GM21825 (cell line): ENCODE data around the gene NAV2.

Source experiments
- ATAC-seq: cut with Tn5 transposase; IDR thresholded peaks from one replicate; pipeline ENCODE4 v1.9.1; 2021; ENCODE audit warnings: mild to moderate bottlenecking, moderate library complexity; ENCODE audit not compliant: unreplicated experiment

Gene NAV2

DNA sequence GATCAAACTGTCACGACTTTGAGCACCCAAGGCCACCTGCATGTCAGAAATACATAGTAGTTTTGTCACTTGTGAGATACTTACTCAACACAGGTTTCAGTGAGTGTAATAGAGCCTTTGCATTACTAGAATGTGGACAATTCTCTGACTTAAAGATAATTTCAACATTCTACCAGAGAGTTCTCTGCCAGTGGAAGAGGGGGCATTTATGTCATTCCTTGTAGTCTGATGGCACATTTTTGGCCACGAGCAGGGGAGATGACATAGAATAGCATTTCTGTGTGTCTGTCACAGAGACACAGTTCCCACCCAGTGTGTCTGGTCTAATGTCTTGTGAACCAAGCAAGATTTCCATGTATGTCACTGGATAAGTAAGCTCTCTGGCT is 335.1 kb downstream of the NAV2 start:
- no peak for ATAC-seq

DNA sequence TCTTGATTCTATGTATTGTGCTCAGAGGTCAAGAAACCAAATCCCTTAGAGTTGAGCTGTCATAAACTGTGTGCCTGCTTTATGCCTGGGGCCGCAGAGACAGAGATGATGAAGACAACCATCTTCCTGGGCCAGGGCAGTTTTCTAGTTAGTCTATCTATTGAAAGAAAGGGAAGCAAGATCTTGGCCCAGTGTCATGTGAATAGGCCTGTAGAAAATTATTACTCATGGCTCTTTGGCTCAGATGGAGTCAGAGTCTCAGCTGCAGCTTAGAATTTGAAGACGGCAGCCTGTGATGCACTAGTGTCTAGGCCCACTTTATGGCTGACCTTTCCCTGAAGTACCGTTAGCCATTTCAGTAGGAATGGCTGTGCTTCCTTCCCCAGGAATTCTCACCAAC is 335.6 kb downstream of the NAV2 start:
- no peak for ATAC-seq

DNA sequence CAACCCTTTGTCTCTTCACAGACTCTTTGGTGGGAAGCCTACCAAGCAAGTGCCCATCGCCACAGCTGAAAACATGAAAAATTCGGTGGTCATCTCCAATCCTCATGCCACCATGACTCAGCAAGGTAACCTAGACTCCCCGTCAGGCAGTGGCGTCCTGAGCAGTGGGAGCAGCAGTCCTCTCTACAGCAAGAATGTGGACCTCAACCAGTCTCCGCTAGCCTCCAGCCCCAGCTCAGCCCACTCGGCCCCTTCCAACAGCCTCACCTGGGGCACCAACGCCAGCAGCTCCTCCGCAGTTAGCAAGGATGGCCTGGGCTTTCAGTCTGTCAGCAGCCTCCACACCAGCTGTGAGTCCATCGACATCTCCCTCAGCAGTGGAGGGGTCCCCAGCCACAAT is 336.1 kb downstream of the NAV2 start:
- ATAC-seq = no peak

DNA sequence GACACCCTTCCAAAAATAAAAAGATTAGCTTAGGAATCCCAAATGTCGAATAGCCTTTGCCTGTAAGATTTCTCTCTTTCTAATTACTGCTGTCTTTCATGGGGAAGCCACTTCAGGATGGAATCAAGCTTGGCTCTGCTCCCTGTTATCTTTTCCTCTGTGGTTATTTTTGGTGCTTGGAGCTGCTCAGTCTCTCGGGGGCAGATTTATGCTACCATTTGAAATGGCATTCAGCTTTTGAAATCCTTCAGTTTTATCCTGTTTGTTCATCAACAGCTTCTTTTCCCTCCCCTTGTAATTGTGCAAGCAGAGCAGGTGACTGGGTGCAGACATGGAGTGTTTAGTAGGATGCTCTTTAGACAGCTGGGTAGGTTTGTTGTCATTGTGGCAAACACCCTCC is 336.6 kb downstream of the NAV2 start:
- ATAC-seq = no peak

GRCh38 chr11:20050048-20050447 is 337.4 kb downstream of the NAV2 start:
- ATAC-seq = no peak

DNA sequence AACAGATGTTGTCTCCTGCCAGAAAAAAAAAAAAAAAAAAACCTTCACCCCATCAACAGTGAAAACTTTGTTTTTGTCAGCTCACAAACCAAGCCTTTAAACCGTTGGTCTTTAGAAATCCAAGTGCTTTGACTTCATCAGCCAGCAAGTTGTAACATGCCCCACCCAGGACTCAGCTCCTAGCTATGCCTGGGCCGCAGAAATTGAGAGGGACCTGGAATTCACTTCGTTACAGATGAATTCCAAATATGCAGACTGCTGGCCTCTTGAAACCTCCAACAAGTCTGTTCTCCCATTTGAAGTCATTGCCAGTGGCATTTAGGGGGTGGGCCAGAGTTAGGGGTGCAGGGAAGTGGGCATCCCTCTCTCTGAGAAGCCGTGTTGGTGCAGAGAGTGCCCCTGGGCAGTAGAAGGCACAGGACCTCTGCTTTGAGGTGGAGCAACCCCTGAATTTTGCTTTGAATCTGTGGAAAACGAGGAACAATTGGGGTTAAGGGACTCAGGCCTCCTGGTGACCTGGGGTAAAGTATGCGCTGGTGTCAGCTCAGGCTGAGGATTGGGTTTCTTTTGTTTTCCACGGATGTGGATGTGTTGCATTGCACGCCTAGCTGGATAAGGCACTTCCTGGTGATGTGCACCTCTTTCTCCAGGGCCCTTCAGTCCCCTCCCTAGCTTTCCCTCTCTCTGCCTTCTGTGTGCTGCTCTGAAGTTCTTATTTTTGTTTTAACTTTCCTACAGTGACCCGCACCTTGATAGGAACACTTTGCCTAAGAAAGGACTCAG is 338.1 kb downstream of the NAV2 start:
- no peak for ATAC-seq

DNA sequence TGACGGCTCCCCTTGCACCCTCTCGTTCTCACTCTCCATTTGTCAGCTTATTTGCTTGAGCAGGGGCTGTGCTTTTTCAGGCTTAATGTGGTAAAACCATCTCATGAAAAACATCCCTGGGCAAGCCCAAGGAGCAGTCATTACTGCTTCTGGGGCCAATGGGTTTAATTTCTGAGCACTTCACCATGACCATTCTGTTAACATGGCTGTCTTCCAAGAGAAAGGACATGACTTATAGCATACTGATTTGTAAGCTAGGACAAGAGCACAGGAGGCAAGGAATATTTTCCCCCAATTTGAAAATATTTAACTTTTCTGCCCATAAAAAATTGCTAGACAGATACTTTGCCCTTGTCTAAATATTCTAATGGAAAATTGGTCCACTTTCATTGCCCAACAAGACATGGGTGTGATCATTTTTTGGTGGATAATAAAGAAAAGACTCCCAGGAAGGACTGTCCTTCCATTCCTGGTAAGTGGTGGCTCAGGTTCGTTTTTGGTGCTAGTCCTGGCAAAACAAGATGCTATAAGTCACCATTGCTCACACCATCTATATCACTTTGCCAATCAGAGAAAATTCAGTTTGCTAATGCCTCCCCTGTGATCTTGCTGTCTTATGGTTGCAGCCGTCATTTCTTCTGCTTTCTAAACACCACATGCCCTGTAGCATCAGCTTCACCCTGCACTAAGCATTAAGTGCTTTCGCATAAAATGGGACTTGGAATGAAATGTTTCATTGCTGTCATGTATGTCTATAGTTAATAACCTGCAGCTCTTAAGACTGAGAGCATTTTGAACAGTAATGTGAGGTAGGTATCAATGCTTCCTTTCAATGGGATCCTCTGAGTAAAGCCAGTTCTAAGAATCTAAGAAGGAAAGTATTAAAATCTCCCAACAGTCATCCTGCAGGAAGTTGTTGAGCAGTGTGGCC is 339.1 kb downstream of the NAV2 start:
- no peak for ATAC-seq

DNA sequence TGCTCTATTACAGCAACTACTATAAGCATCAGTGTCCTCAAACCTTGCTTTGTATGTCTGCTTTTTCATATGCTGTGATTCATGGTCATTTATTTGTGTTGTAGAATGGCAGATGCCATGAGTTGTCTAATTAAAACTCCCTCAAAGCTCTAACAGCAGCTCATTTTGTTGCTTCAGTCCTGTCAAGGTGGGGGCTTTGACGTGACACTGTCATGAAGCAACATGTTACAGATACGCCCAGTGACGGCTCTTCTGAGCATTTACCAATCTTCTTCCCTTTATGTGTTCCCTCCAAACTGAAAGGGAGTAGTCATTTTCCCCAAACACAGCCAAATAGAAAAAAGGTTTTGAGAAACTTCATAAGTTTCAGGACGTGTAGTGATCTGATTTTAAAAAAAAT is 340.9 kb downstream of the NAV2 start:
- ATAC-seq = no peak

- ATAC-seq = no peak
Observed at GRCh38 chr11:20054584-20054983, 341.9 kb downstream of the NAV2 start.

DNA sequence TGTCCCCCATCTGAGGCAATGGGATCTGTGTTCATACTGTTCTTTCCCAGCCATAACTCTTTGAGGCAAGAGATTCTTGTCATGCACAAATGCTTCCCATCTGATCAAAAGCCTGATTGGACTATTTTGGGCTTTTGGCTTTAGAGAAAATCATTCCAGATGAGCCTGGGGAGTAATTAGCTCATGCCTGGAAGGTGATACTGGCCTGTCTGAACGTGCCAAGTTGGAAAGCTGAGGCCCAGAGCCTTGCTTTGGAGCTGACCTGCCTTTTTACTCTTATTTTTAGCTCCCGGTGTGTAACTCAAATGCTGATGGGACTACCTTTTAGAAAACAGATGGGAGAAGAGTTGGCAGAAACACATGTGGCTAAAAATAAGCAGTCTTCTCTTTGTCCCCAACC is 342.7 kb downstream of the NAV2 start:
- ATAC-seq = no peak

DNA sequence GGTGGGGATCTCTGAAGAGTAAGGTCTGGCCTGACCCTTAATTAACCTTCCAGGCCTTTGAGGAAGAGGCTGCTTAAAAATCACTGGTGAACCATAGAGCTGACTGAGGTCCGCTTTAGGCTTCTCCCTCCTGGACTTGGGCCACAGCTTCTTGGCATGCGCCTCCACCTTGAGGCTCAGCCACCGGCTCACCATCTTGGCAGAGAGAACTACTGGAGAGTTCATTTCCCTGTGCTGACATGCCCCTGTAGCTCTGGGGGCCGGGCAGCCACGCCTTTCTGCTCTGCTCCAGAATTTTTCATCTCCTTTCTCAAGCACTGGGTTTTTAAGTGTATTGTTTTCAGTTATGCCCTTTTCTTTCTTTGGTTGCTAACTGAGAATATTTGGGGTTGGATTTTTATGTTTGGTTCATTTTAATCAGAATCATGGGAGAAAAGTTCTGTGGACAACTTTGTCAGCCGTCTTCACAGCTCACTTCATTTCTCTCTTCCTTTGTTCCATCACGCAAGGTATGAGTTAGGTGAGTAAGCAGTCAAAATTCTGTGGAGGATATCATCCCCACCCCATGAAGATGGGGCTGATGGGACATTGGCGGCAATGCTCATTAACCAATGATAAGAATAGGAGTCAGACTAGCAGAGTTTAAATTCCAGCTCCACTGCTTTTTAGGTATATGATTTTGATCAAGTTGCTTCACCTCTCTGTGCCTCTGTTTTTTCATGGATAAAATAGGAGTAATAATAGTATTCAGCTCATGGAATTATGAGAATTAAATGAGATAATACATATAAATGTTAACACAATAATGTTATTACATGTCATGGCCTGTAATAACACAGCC is 343.7 kb downstream of the NAV2 start:
- no peak for ATAC-seq

GRCh38 chr11:20056950-20057943 is 344.6 kb downstream of the NAV2 start:
- no peak for ATAC-seq

DNA sequence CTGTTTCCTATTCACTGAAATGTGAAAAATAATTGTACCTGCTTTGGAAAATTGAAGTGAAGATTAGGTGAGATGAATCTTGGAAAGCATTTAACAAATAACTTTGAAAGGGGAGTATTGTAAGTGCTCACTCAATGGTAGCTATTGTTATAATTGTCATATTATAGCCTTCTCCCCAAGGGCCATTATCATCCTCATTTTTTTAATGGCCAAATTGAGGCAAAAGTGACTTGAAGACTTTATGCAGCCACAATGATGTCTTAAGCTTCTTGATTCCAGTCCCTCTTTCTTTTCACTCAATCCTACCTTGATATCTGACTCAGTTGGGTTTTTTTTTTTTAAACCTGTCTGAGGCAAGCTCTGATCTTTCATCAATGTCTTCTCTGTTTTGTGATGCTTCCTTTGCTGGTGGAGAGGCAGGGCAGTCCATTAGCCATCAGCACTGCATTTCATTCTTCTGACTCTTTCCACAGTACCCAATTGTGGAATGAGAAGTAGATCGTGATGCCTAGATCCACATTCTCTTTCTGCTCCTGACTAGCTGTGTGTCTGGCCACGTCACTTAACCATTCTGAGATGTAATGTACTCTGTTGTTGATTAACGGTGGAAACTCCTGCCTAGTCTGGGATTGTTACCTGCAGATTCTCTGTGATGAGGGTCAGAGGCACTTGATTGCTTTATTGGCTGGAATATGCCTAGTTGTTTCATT is 346.3 kb downstream of the NAV2 start:
- ATAC-seq = no peak

DNA sequence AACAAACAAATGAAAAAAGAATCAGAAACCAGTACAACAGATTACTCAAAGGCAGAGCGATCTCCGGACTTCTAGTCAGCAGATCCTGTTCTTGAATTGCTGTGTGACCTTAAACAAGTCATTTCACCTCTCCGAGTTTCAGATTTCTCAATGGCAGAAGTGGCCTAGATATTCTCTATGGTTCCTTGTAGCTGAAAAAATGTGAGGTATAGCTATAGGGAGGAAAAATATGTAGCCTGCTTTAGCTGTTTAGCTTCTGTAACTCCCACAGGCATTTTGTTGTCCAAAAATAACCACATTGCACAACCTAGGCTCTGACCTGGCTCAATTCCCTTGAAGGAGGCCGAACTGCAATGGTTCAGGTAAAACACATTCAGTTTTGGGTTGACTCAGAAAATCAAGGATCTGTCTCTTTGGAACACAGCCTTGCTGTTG is 347.0 kb downstream of the NAV2 start:
- no peak for ATAC-seq

- ATAC-seq = no peak
Observed at GRCh38 chr11:20060181-20060580, 347.5 kb downstream of the NAV2 start.

GRCh38 chr11:20060647-20061205 is 348.1 kb downstream of the NAV2 start:
- ATAC-seq = no peak

DNA sequence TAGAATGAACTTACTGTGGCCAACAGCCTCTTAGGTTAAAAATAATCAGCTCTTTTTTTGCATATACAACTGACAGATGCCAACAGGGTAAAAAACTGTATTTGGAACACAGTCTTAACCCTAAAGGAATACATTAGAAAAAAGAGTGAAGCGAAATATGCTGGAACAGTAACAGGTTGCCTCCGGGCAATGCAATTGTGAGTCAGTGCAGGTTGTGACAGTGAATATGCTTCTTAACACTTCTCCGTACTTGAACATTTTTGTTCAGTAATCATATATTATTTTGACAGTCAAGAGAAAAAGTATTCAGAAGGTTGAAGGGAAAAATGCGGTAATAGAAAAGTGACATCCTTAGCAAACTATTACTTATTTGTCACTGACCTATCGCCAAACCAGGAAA is 349.1 kb downstream of the NAV2 start:
- no peak for ATAC-seq

GRCh38 chr11:20064961-20065405 is 352.3 kb downstream of the NAV2 start:
- no peak for ATAC-seq

- ATAC-seq = no peak
Observed at GRCh38 chr11:20065406-20065805, 352.8 kb downstream of the NAV2 start.
